Neural cell (in vitro differentiated cells): Measurements from ENCODE around the gene HEPHL1. TPM values are rescaled to one million over a fixed set of nuclear protein-coding genes. Genes with fewer than 3 reads are reported as not detected.

Source experiments
- H2AFZ ChIP-seq: fragments of 200-600, 300-800 bp; sonication (generic), shearing (Covaris generic); 2 replicates; pipeline ENCODE4 v1.6.0; 2014; ENCODE audit warnings: low read depth, mild to moderate bottlenecking, antibody characterized with exemption, low read length, moderate library complexity
- H3F3A ChIP-seq: fragments of 200-600 bp; shearing (Covaris generic); 2 replicates; pipeline ENCODE4 v1.6.1; 2016; ENCODE audit warnings: mild to moderate bottlenecking, moderate library complexity, mixed read lengths, antibody characterized with exemption, low read length; ENCODE audit not compliant: insufficient read depth, poor library complexity, severe bottlenecking
- H3K27ac ChIP-seq: fragments of 200-600, 300-800 bp; sonication (generic), shearing (Covaris generic); 2 replicates; pipeline ENCODE4 v1.5.1; 2014; ENCODE audit warnings: mild to moderate bottlenecking, low read length, moderate library complexity
- H3K27me3 ChIP-seq: fragments of 300-800, 200-600 bp; sonication (generic), shearing (Covaris generic); 2 replicates; pipeline ENCODE4 v1.6.0; 2014; ENCODE audit warnings: mild to moderate bottlenecking, low read depth, low read length, moderate library complexity; ENCODE audit not compliant: insufficient read depth
- H3K36me3 ChIP-seq: fragments of 300-800, 200-600 bp; sonication (generic), shearing (Covaris generic); 2 replicates; pipeline ENCODE4 v1.5.1; 2014; ENCODE audit warnings: mild to moderate bottlenecking, antibody characterized with exemption, low read length, moderate library complexity; ENCODE audit not compliant: insufficient read depth
- H3K4me2 ChIP-seq: fragments of 300-800, 200-600 bp; sonication (generic), shearing (Covaris generic); 2 replicates; pipeline ENCODE4 v1.6.0; 2014; ENCODE audit warnings: mild to moderate bottlenecking, low read length
- H3K4me3 ChIP-seq: fragments of 300-800, 200-600 bp; sonication (generic), shearing (Covaris generic); 2 replicates; pipeline ENCODE4 v1.5.1; 2014; ENCODE audit warnings: mild to moderate bottlenecking, low read length, moderate library complexity
- H3K79me2 ChIP-seq: fragments of 200-600 bp; shearing (Covaris generic); replicated peaks from 2 replicates; pipeline ENCODE4 v1.6.0; 2014; ENCODE audit warnings: mild to moderate bottlenecking, low read length, moderate library complexity; ENCODE audit not compliant: insufficient read depth
- H3K9ac ChIP-seq: fragments of 300-800, 200-600 bp; sonication (generic), shearing (Covaris generic); 2 replicates; pipeline ENCODE4 v1.6.1; 2016; ENCODE audit warnings: mild to moderate bottlenecking, low read length, mixed read lengths
- H3K9me2 ChIP-seq: fragments of 200-600 bp; shearing (Covaris generic); 2 replicates; pipeline ENCODE4 v1.6.1; 2016; ENCODE audit warnings: mild to moderate bottlenecking, low read length, mixed read lengths; ENCODE audit not compliant: insufficient read depth
- H3K9me3 ChIP-seq: fragments of 200-600, 300-800 bp; sonication (generic), shearing (Covaris generic); 2 replicates; pipeline ENCODE4 v1.6.1; 2016; ENCODE audit warnings: mild to moderate bottlenecking, mixed run types, low read length, moderate library complexity, mixed read lengths
- H4K20me1 ChIP-seq: fragments of 200-600 bp; shearing (Covaris generic); 2 replicates; pipeline ENCODE4 v1.6.1; 2016; ENCODE audit warnings: mild to moderate bottlenecking, mixed run types; ENCODE audit not compliant: insufficient read depth
- CTCF ChIP-seq: fragments of 450-650 bp; IDR thresholded peaks from 2 replicates; pipeline ENCODE4 v1.5.1; 2014; ENCODE audit warnings: antibody characterized with exemption, mild to moderate bottlenecking, moderate library complexity; ENCODE audit not compliant: poor library complexity, severe bottlenecking
- EP300 ChIP-seq: fragments of 450-650 bp; conservative IDR thresholded peaks from 2 replicates; pipeline ENCODE4 v1.6.1; 2014; ENCODE audit warnings: antibody characterized with exemption, mild to moderate bottlenecking, moderate library complexity; ENCODE audit not compliant: poor library complexity, severe bottlenecking
- EZH2 ChIP-seq: fragments of 200-600, 300-800 bp; shearing (Covaris generic), sonication (generic); IDR thresholded peaks from 2 replicates; pipeline ENCODE4 v1.6.1; 2014; ENCODE audit warnings: antibody characterized with exemption, low read length, borderline replicate concordance, mild to moderate bottlenecking; ENCODE audit not compliant: insufficient read depth, poor library complexity, severe bottlenecking
- MXI1 ChIP-seq: fragments of 450-650 bp; conservative IDR thresholded peaks from 2 replicates; pipeline ENCODE4 v1.6.1; 2014; ENCODE audit warnings: antibody characterized with exemption, mild to moderate bottlenecking; ENCODE audit not compliant: poor library complexity, severe bottlenecking
- POLR2AphosphoS5 ChIP-seq: IDR thresholded peaks from 2 replicates; pipeline ENCODE4 v1.6.1; 2012
- RAD21 ChIP-seq: fragments of 450-650 bp; conservative IDR thresholded peaks from 2 replicates; pipeline ENCODE4 v1.6.1; 2014; ENCODE audit warnings: antibody characterized with exemption, mild to moderate bottlenecking, moderate library complexity
- SMC3 ChIP-seq: fragments of 450-650 bp; conservative IDR thresholded peaks from 2 replicates; pipeline ENCODE4 v1.6.1; 2014; ENCODE audit warnings: antibody characterized with exemption, mild to moderate bottlenecking, moderate library complexity; ENCODE audit not compliant: poor library complexity
- TAF1 ChIP-seq: IDR thresholded peaks from 2 replicates; pipeline ENCODE4 v1.6.1; 2012; ENCODE audit warnings: low read depth
- polyA plus RNA-seq: library from polyadenylated mRNA; depleted of rRNA; stranded (reverse); fragments of >200 nt; gene quantifications from 2 replicates; pipeline ENCODE4 v1.2.3, GENCODE V29; 2014
- TF ChIP-seq, protein P1 (sequence below): IDR thresholded peaks from 2 replicates; pipeline ENCODE4 v1.6.1; 2012; ENCODE audit warnings: borderline replicate concordance

HEPHL1 gene
- polyA plus RNA-seq, 1 donor from 2014 or later: not detected

- TF ChIP-seq SMC3 (no peak), TAF1 (no peak), POLR2AphosphoS5 (no peak), MXI1 (no peak), RAD21 (no peak), EP300 (no peak)
- TF ChIP-seq, protein P1, sequence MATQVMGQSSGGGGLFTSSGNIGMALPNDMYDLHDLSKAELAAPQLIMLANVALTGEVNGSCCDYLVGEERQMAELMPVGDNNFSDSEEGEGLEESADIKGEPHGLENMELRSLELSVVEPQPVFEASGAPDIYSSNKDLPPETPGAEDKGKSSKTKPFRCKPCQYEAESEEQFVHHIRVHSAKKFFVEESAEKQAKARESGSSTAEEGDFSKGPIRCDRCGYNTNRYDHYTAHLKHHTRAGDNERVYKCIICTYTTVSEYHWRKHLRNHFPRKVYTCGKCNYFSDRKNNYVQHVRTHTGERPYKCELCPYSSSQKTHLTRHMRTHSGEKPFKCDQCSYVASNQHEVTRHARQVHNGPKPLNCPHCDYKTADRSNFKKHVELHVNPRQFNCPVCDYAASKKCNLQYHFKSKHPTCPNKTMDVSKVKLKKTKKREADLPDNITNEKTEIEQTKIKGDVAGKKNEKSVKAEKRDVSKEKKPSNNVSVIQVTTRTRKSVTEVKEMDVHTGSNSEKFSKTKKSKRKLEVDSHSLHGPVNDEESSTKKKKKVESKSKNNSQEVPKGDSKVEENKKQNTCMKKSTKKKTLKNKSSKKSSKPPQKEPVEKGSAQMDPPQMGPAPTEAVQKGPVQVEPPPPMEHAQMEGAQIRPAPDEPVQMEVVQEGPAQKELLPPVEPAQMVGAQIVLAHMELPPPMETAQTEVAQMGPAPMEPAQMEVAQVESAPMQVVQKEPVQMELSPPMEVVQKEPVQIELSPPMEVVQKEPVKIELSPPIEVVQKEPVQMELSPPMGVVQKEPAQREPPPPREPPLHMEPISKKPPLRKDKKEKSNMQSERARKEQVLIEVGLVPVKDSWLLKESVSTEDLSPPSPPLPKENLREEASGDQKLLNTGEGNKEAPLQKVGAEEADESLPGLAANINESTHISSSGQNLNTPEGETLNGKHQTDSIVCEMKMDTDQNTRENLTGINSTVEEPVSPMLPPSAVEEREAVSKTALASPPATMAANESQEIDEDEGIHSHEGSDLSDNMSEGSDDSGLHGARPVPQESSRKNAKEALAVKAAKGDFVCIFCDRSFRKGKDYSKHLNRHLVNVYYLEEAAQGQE: no peak
- Histone ChIP-seq H3K9me3 (no peaks in the 10 kb centered on the region), H3K9ac (no peak overlapping the region), H3K27ac (no peak overlapping the region), H3K4me3 (no peak overlapping the region), H3K4me2 (no peak overlapping the region), H2AFZ (no peak overlapping the region), H3K36me3 (no peaks in the 10 kb centered on the region), H3K9me2 (no peaks in the 10 kb centered on the region), H3K79me2 (peaks cover 71% of the 10 kb centered on the region), H3F3A (no peaks in the 10 kb centered on the region), H4K20me1 (no peaks in the 10 kb centered on the region), H3K27me3 (no peaks in the 10 kb centered on the region)
These were observed 128.9 kb downstream of the HEPHL1 start for GRCh38 chr11:94150056-94150455.

DNA sequence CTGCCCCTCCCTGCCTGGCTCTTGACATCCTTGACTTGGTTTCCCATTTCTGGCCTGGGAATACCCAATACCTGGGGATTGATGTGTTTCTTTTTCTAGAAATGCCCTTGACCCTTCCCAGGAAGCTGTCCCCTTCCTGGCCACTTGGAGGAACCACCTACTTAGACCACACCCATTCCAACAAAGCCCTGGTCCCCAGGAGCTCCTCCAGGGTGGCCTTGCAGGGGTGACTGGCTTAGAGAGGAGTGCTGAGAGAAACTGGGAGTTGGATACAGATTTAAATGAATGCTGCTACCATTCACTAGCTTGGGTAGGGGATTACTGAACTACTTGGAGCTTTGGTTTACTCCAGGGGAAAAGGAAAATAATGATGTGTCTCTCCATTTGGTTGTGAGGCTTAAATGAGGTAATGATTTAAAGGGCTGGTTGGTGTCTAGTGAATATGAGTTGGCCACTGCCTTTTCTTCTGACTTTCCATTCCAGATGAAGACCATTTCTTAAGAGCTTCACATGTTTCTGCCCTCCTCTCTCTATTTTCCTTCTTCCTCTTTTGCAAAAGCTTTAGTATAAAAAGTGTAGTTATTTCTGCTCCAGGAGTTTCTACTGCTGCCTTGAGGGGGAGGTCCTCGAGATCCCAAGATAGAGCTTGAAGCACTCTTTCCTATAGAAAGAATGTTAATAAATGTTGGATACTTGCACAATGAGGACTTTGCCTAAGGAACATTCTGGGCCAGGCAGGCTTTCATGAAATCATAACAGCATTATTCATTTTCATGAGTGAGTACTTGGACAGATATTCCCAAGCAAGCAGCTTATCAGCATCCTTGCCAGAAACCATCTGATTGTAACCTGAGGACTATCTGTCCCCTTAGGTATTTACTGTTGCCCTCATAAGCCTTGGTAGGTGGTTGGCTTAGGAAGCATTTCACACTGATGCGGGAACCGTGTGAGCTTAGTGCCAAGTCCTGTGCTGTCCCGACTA lies 129.8 kb downstream of the HEPHL1 start:
- TF ChIP-seq TAF1: no peak
- TF ChIP-seq EP300: no peak
- TF ChIP-seq, protein P1: no peak
- no peak for TF ChIP-seq CTCF
- TF ChIP-seq RAD21: no peak
- no peak for TF ChIP-seq SMC3
- TF ChIP-seq MXI1: no peak
- no peak for TF ChIP-seq POLR2AphosphoS5
- no peak for TF ChIP-seq EZH2
- no peak overlapping the region for H2AFZ ChIP-seq
- H3K9me3 ChIP-seq: no peaks in the 10 kb centered on the region
- no peak overlapping the region for H3K9ac ChIP-seq
- no peaks in the 10 kb centered on the region for H4K20me1 ChIP-seq
- H3K4me3 ChIP-seq: no peak overlapping the region
- H3K4me2 ChIP-seq: no peak overlapping the region
- no peak overlapping the region for H3K27ac ChIP-seq
- no peaks in the 10 kb centered on the region for H3K36me3 ChIP-seq
- H3K79me2 ChIP-seq: peaks cover 65% of the 10 kb centered on the region
- no peaks in the 10 kb centered on the region for H3K9me2 ChIP-seq
- H3K27me3 ChIP-seq: no peaks in the 10 kb centered on the region
- no peaks in the 10 kb centered on the region for H3F3A ChIP-seq
